Esophagus squamous epithelium (tissue), 4 donors: ENCODE measurements around the gene RELCH.

Source experiments
- POLR2A ChIP-seq, 4 donors: fragments of 450-650 bp; IDR thresholded peaks; one replicate each; pipeline ENCODE4 v1.6.1; 2017; ENCODE audit warnings: antibody characterized with exemption in 4 of 4, mild to moderate bottlenecking in 4 of 4, moderate library complexity in 3 of 4
- TF ChIP-seq, protein P1 (sequence below), 6 experiments: fragments of 450-650 bp in 4 of 6; fragments of 200-600 bp in 2 of 6; sonication (generic) in 2 of 6; IDR thresholded peaks; one replicate each; pipeline ENCODE4 v1.5.1; 2016 to 2019; ENCODE audit warnings: antibody characterized with exemption in 6 of 6, mild to moderate bottlenecking in 4 of 6, moderate library complexity in 4 of 6

DNA sequence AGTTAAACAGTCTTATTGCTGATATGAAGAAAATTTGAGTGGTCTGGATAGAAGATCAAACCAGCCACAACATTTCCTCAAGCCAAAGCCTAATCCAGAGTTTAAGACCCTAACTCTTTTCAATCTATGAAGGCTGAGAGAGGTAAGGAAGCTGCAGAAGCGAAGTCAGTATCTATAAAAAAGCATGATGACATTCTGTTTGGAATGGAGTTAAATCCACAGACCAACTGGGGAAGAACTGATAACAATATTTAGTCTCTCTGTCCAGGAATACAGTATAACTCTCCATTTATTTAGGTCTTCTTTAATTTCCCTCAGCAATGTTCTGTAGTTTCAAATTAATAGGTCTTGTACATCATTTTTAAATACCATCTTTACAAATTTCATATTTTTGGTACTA, 16.2 kb upstream of the RELCH start:
- TF ChIP-seq, protein P1, sequence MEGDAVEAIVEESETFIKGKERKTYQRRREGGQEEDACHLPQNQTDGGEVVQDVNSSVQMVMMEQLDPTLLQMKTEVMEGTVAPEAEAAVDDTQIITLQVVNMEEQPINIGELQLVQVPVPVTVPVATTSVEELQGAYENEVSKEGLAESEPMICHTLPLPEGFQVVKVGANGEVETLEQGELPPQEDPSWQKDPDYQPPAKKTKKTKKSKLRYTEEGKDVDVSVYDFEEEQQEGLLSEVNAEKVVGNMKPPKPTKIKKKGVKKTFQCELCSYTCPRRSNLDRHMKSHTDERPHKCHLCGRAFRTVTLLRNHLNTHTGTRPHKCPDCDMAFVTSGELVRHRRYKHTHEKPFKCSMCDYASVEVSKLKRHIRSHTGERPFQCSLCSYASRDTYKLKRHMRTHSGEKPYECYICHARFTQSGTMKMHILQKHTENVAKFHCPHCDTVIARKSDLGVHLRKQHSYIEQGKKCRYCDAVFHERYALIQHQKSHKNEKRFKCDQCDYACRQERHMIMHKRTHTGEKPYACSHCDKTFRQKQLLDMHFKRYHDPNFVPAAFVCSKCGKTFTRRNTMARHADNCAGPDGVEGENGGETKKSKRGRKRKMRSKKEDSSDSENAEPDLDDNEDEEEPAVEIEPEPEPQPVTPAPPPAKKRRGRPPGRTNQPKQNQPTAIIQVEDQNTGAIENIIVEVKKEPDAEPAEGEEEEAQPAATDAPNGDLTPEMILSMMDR (IDR thresholded peaks at IDR 0.05), result no peak
- no peak for TF ChIP-seq POLR2A (IDR thresholded peaks at IDR 0.05)
